ENCODE measurements around the gene SNTG2.
"Not testable (repeated sequence)": the region's sequence is repeated elsewhere in the genome, so short reads cannot be mapped to it uniquely, and the experiment has no call there.

SNTG2 gene

DNA sequence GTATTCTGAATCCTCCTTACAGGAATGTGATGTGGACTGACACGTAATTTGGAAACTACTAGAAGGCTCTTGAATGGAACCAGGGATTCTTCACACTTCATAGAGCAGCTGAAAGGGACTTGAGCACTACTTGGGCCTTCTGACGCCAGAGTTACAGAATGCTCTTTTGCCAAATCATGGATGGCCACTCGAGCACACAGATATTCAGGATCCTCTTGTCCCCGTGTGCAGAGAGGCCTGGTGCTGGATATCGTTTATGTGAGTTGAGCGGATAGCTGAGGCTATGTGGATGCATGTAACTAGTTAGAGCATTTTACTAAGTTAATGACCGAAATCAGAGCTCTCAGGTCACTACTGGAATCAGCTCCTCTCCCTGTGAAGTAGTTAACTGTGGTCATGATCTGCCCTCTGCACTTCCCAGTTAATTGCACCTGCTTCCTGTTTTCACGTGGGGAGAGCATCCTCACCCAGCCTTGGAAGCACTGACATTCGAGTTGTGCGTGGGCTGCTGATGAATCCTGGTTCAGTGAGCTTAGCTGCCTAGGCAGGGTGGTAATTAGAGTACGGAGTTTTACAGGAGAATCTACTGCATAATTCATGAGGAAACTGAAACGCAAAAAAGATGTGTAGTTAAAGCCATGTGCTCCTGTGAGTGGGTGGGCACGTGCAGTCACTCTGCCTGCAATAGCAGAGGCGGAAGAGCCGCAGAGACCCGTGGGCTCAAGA is 457.5 kb downstream of the SNTG2 start:
- no peak for DNase-seq (ENCODE audit: low read depth, low spot score)

DNA sequence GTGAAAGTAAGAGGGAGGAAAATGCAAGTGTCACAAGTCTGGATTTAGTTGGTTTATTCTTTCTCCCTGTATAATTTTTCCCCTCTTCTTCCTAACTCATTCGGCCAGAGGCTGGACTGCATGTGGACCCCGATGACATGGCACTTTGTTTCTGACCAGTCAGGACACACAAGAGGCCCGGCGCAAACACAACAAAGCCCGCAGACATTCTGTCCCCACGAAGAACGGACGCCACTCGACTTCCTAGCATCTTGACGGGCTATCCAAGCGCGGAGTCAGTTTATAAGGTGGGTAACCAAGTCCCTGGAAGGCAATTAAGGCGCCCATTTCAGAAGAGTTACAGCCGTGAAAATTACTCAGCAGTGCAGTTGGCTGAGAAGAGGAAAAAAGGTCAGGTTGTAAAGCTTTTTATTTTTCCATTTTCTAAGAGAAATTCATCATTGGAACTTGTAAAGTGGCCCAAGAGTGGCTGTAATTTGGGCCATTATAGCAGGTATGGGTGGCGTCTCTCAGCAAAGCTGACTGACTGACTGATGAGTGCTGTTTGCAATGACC is 462.6 kb downstream of the SNTG2 start, which contains the start of gene TPO:
Gene TPO, plus strand, starts transcription at position 308 of the 555 bp plus-strand sequence. CDS start 946 bp downstream, outside the sequence.
- DNase-seq (ENCODE audit: low read depth, low spot score): no peak

DNA sequence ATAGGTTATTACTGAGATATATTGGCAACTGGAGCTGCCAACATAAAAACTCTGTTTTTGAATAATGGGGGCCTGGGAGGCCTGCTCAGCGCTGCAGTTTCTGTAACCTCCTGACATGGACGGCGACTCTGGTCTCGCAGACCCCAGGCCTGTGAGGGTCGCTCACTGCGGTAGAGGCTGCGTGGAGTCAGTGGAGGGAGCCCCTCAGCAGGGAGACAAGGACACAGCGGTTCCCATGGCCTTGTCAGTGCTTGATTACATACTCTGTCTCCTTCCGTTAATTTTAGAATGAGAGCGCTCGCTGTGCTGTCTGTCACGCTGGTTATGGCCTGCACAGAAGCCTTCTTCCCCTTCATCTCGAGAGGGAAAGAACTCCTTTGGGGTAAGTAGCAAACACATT is 463.5 kb downstream of the SNTG2 start:
- DNase-seq (ENCODE audit: low read depth, low spot score): no peak

DNA sequence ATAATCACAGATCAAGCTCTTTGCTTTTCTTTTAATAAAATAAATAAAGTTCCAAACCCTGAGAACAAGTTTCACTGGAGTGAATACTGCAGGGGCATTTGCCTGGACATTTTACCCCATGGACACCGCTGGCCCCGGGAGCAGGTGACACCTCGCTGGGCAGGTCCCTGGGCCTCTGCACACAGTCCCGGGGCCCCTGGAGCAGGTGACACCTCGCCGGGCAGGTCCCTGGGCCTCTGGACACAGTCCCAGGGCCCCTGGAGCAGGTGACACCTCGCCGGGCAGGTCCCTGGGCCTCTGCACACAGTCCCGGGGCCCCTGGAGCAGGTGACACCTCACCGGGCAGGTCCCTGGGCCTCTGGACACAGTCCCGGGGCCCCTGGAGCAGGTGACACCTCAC is 464.3 kb downstream of the SNTG2 start:
- not testable (repeated sequence) for DNase-seq (ENCODE audit: low read depth, low spot score)

DNA sequence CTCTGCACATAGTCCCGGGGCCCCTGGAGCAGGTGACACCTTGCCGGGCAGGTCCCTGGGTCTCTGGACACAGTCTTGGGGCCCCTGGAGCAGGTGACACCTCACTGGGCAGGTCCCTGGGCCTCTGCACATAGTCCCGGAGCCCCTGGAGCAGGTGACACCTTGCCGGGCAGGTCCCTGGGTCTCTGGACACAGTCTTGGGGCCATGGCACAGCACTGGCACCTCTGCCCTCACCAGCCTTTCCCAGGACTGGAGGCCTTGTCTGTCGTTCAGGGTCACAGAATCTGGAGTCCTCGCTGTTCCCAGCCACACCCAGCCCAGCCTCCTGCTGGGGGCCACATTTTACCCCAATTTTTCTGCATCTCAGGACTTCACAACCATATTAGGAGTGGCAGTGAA is 464.9 kb downstream of the SNTG2 start:
- DNase-seq (ENCODE audit: low read depth, low spot score): no peak

All from astrocyte of the hippocampus (primary cell).